HG02678 (cell line): ENCODE data around the gene THAP3.
"Not testable (repeated sequence)": the region's sequence is repeated elsewhere in the genome, so short reads cannot be mapped to it uniquely, and the experiment has no call there.

Source experiments
- ATAC-seq: cut with Tn5 transposase; IDR thresholded peaks from one replicate; pipeline ENCODE4 v1.9.1; 2021; ENCODE audit warnings: mild to moderate bottlenecking, moderate library complexity; ENCODE audit not compliant: unreplicated experiment

The THAP3 gene

GRCh38 chr1:6590046-6590445 is 34.6 kb upstream of the THAP3 start:
- no peak for ATAC-seq

- ATAC-seq: no peak
Observed at GRCh38 chr1:6591222-6591621, 33.4 kb upstream of the THAP3 start.

GRCh38 chr1:6591644-6592043 is 33.0 kb upstream of the THAP3 start:
- ATAC-seq: no peak

- ATAC-seq: no peak
Observed at GRCh38 chr1:6592441-6592840, 32.2 kb upstream of the THAP3 start.

GRCh38 chr1:6592865-6593593 is 31.6 kb upstream of the THAP3 start:
- ATAC-seq: no peak

- no peak for ATAC-seq
Observed at GRCh38 chr1:6593810-6594209, 30.9 kb upstream of the THAP3 start.

- ATAC-seq: no peak
Observed at GRCh38 chr1:6594977-6595740, 29.5 kb upstream of the THAP3 start.

- ATAC-seq: no peak
Observed at GRCh38 chr1:6596351-6596750, 28.3 kb upstream of the THAP3 start.

- ATAC-seq: no peak
Observed at GRCh38 chr1:6596886-6597776, 27.5 kb upstream of the THAP3 start.

- ATAC-seq: no peak
Observed at GRCh38 chr1:6597777-6598131, 26.9 kb upstream of the THAP3 start.

GRCh38 chr1:6599141-6599975 is 25.3 kb upstream of the THAP3 start:
- no peak for ATAC-seq

GRCh38 chr1:6599991-6600390 is 24.7 kb upstream of the THAP3 start:
- ATAC-seq: not testable (repeated sequence)

- no peak for ATAC-seq
Observed at GRCh38 chr1:6600410-6601048, 24.1 kb upstream of the THAP3 start.

- no peak for ATAC-seq
Observed at GRCh38 chr1:6601049-6601922, 23.4 kb upstream of the THAP3 start.

GRCh38 chr1:6601923-6602668 is 22.6 kb upstream of the THAP3 start:
- ATAC-seq: peak; percentile 6

GRCh38 chr1:6602669-6603237 is 21.9 kb upstream of the THAP3 start, which contains the start of gene KLHL21:
Gene KLHL21 (minus strand): TSS chr1:6602869. CDS start chr1:6602817, 52 bp downstream.
- peak; percentile 62 for ATAC-seq

- ATAC-seq: peak; percentile 14
Observed at GRCh38 chr1:6603238-6603914, 21.3 kb upstream of the THAP3 start.
